Keratinocyte (primary cell): ENCODE measurements around the gene REV3L. TPM values are rescaled to one million over a fixed set of nuclear protein-coding genes. Genes with fewer than 3 reads are reported as not detected.
A peak's percentile ranks its signal among the peaks of the same experiment; 100 is the strongest.

Experiments
- DNase-seq: peaks from one replicate; pipeline ENCODE4 v3.0.0-alpha.2; 2011; ENCODE audit warnings: low read depth, missing footprints, low spot score
- FAIRE-seq: peaks from 2 replicates; lab custom pipeline; 2011; peaks lifted over from hg19 to GRCh38; lab: Jason Lieb, UNC
- H2AFZ ChIP-seq: 2 replicates; pipeline ENCODE4 v1.6.0; 2012; ENCODE audit warnings: low read length, control low read depth, inconsistent platforms; ENCODE audit not compliant: control insufficient read depth
- H3K27ac ChIP-seq: 2 replicates; pipeline ENCODE4 v1.5.1; 2011; ENCODE audit warnings: low read length; ENCODE audit not compliant: control insufficient read depth, insufficient read depth
- H3K27me3 ChIP-seq: 3 replicates; pipeline ENCODE4 v1.6.0; 2011; ENCODE audit warnings: low read length; ENCODE audit not compliant: control insufficient read depth, insufficient read depth; ENCODE audit errors: extremely low read depth
- H3K36me3 ChIP-seq, 2 experiments: 2 replicates in 1 of 2; 3 replicates in 1 of 2; pipeline ENCODE4 v1.5.1; 2011; ENCODE audit warnings: low read length in 2 of 2, mild to moderate bottlenecking in 1 of 2; ENCODE audit not compliant: control insufficient read depth in 2 of 2, insufficient read depth in 2 of 2; ENCODE audit errors: extremely low read depth in 1 of 2
- H3K4me1 ChIP-seq: 3 replicates; pipeline ENCODE4 v1.5.1; 2011; ENCODE audit warnings: low read length; ENCODE audit not compliant: control insufficient read depth, insufficient read depth; ENCODE audit errors: extremely low read depth
- H3K4me2 ChIP-seq: 3 replicates; pipeline ENCODE4 v1.6.0; 2011; ENCODE audit warnings: low read depth, low read length; ENCODE audit not compliant: control insufficient read depth, insufficient read depth; ENCODE audit errors: extremely low read depth
- H3K4me3 ChIP-seq, 3 experiments: fragments of 200-600 bp in 1 of 3; sonication (generic) in 1 of 3; 2 replicates in 2 of 3; 3 replicates in 1 of 3; pipeline ENCODE4 v1.5.1; 2011 to 2016; ENCODE audit warnings: low read length in 3 of 3, mild to moderate bottlenecking in 3 of 3, control low read depth in 2 of 3, inconsistent platforms in 1 of 3, low read depth in 1 of 3, mixed read lengths in 1 of 3, mixed run types in 1 of 3, moderate library complexity in 1 of 3; ENCODE audit not compliant: control insufficient read depth in 2 of 3, insufficient read depth in 2 of 3; ENCODE audit errors: extremely low read depth in 1 of 3
- H3K79me2 ChIP-seq: 2 replicates; pipeline ENCODE4 v1.6.0; 2012; ENCODE audit warnings: low read length; ENCODE audit not compliant: control insufficient read depth, insufficient read depth
- H3K9ac ChIP-seq: 3 replicates; pipeline ENCODE4 v1.6.0; 2011; ENCODE audit warnings: low read length; ENCODE audit not compliant: control insufficient read depth, insufficient read depth; ENCODE audit errors: extremely low read depth
- H3K9me1 ChIP-seq: 3 replicates; pipeline ENCODE4 v1.6.0; 2011; ENCODE audit warnings: low read length; ENCODE audit not compliant: control insufficient read depth, insufficient read depth; ENCODE audit errors: extremely low read depth
- H3K9me3 ChIP-seq: 2 replicates; pipeline ENCODE4 v1.5.1; 2012; ENCODE audit warnings: low read depth, low read length; ENCODE audit not compliant: control insufficient read depth
- H4K20me1 ChIP-seq: 3 replicates; pipeline ENCODE4 v1.6.0; 2011; ENCODE audit warnings: low read length; ENCODE audit not compliant: control insufficient read depth, insufficient read depth; ENCODE audit errors: extremely low read depth
- EZH2 ChIP-seq: IDR thresholded peaks from one replicate; pipeline ENCODE4 v1.6.1; 2012; ENCODE audit warnings: inconsistent platforms, mild to moderate bottlenecking, low read length, moderate library complexity
- dilution Hi-C: fragments of 300-500 bp; cut with MboI; formaldehyde crosslinking; loops from one replicate; pipeline ENCODE4 v1.7.0; 2020; ENCODE audit warnings: low sequenced_read_pairs; ENCODE audit not compliant: extremely low pct_ligation_motif_present
- polyA plus RNA-seq, 5 experiments: library from polyadenylated mRNA; depleted of rRNA in 3 of 5; stranded (reverse) in 3 of 5; stranded (forward) in 1 of 5; unstranded in 1 of 5; fragments of >200 nt; gene quantifications; 1 replicate in 1 of 5; 2 replicates in 3 of 5; 3 replicates in 1 of 5; pipeline versions ENCODE4 v1.2.1 to v1.2.3, GENCODE V29; 2011 to 2012; ENCODE audit warnings: missing spikeins in 2 of 5, low read depth in 1 of 5, low replicate concordance in 1 of 5
- TF ChIP-seq, protein P1 (sequence below), 3 experiments: IDR thresholded peaks in 1 of 3; conservative IDR thresholded peaks in 1 of 3; optimal IDR thresholded peaks in 1 of 3; 2 replicates in 2 of 3; 3 replicates in 1 of 3; pipeline versions ENCODE3 to v1.5.1; 2011; ENCODE audit warnings: low read length in 3 of 3, mild to moderate bottlenecking in 3 of 3, moderate library complexity in 2 of 3, control low read depth in 1 of 3, inconsistent platforms in 1 of 3; ENCODE audit not compliant: insufficient read depth in 2 of 3; ENCODE audit errors: extremely low read depth in 1 of 3

Gene REV3L
- polyA plus RNA-seq, 1 donor (not counting 4 experiments of a cell fraction or from before 2014, with no cell fraction given), result 9.5 TPM

DNA sequence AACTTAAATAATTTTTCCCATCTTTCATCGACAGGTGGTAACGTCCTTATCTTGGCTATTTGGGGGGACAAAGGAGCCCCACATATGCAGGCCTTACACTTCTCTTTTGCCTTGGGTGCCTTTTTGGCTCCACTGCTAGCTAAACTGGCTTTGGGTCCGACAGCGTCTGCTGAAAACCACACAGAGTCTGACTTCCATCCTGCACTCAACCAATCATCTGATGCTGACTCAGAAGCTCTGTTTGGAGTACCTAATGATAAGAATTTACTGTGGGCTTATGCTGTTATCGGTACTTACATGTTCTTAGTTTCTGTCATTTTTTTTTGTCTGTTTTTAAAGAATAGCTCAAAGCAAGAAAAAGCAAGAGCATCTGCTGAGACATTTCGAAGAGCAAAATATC, 217.2 kb downstream of the REV3L start:
- FAIRE-seq, result no peak

DNA sequence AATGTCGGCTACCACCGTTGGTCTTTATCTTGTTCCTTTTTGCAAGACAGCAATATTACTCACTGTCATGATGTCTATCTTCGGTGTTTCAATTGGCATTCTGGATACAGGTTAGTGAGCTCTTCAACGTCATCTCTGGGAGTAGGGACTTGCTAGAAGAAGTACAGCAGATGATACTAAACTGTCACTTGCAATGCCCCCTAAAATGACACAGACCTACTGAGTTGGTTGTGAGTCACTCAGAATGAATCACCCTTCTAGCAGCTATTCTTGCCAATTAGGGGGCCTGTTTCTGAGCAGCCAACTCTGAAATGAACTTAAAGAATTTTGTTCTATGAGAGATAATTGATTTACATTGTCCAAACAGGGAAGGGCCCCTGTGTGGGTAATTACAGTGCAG, 219.2 kb downstream of the REV3L start:
- Histone ChIP-seq H3K9ac (no peak overlapping the region), H4K20me1 (no peaks in the 10 kb centered on the region), H3K79me2 (peaks cover 38% of the 10 kb centered on the region), H2AFZ (no peak overlapping the region), H3K4me3 (no peak overlapping the region), H3K4me1 (peaks cover 27% of the 10 kb centered on the region), H3K27ac (peak overlapping the region; percentile 33), H3K27me3 (no peaks in the 10 kb centered on the region), H3K9me1 (no peaks in the 10 kb centered on the region), H3K9me3 (no peaks in the 10 kb centered on the region), H3K4me2 (peak overlapping the region; percentile 34), H3K36me3 (peaks cover 11% of the 10 kb centered on the region in 2 experiments)
- no peak for FAIRE-seq
- DNase-seq, result no peak
- TF ChIP-seq, protein P1, sequence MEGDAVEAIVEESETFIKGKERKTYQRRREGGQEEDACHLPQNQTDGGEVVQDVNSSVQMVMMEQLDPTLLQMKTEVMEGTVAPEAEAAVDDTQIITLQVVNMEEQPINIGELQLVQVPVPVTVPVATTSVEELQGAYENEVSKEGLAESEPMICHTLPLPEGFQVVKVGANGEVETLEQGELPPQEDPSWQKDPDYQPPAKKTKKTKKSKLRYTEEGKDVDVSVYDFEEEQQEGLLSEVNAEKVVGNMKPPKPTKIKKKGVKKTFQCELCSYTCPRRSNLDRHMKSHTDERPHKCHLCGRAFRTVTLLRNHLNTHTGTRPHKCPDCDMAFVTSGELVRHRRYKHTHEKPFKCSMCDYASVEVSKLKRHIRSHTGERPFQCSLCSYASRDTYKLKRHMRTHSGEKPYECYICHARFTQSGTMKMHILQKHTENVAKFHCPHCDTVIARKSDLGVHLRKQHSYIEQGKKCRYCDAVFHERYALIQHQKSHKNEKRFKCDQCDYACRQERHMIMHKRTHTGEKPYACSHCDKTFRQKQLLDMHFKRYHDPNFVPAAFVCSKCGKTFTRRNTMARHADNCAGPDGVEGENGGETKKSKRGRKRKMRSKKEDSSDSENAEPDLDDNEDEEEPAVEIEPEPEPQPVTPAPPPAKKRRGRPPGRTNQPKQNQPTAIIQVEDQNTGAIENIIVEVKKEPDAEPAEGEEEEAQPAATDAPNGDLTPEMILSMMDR (optimal IDR thresholded peaks at IDR 0.05 in 1 of 3, IDR thresholded peaks at IDR 0.05 in 1 of 3, conservative IDR thresholded peaks at IDR 0.05 in 1 of 3; ENCODE audit: extremely low read depth in 1 of 3, insufficient read depth in 2 of 3, low read length in 3 of 3), result no peak
- no peak for TF ChIP-seq EZH2
- dilution Hi-C loops, result no loop called here

More for the DNA sequence above, 217.2 kb downstream of the REV3L start:
- dilution Hi-C loops, result no loop called here
- Histone ChIP-seq H3K4me2 (no peak overlapping the region), H3K9me3 (no peaks in the 10 kb centered on the region), H3K9ac (no peak overlapping the region), H2AFZ (no peak overlapping the region), H3K36me3 (peaks cover 11 to 18% of the 10 kb centered on the region in 2 experiments), H3K27ac (no peak overlapping the region), H3K4me1 (peaks cover 26% of the 10 kb centered on the region), H3K4me3 (no peak overlapping the region), H3K27me3 (no peaks in the 10 kb centered on the region), H3K9me1 (no peaks in the 10 kb centered on the region), H4K20me1 (no peaks in the 10 kb centered on the region), H3K79me2 (peaks cover 44% of the 10 kb centered on the region)
- DNase-seq, result no peak
- TF ChIP-seq, protein P1 (optimal IDR thresholded peaks at IDR 0.05 in 1 of 3, IDR thresholded peaks at IDR 0.05 in 1 of 3, conservative IDR thresholded peaks at IDR 0.05 in 1 of 3; ENCODE audit: extremely low read depth in 1 of 3, insufficient read depth in 2 of 3, low read length in 3 of 3), result no peak
- TF ChIP-seq EZH2, result no peak
